Hematopoietic multipotent progenitor cell treated with erythropoietin and hydrocortisone succinate and interleukin-3 and kit ligand, for 17 days (in vitro differentiated cells): Measurements from ENCODE around the gene EPAS1.

Experiments
- DNase-seq: peaks from one replicate; pipeline ENCODE4 v3.0.0-alpha.2; 2015; ENCODE audit warnings: low spot score

EPAS1 gene

DNA sequence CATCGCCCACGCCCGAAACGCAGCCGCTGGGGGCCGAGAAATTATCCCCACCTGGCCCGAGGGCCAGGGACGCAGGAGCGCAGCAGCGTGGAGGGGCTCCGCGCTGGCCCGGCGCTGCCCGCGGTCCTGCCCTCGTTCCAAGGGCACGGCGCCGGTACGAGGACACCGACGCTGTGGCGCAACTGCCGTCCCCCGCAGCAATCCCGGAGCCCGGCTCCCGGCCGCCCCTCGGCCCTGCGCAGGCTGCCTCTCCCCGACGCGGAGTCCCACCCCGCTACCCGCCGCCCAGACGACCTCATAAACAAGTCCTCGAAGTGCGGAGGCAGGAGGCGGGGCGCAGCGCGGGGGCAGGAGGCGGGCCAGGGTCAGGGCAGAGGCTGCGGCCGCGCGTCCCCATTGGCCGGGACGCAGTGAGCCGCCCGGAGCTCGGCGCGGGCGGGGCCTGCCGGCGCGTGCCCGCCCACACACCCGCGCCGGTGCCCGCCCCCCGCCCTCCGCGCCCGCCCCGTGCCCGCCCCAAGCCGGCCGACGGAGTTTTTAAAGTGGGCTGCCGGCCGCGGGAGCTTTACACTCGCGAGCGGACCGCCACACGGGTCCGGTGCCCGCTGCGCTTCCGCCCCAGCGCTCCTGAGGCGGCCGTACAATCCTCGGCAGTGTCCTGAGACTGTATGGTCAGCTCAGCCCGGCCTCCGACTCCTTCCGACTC is at the start of gene EPAS1:
EPAS1 (plus strand) TSS at position 568 of the 706 bp plus-strand sequence. CDS start 505 bp downstream, outside the sequence.
- DNase-seq, result peak; percentile 80

DNA sequence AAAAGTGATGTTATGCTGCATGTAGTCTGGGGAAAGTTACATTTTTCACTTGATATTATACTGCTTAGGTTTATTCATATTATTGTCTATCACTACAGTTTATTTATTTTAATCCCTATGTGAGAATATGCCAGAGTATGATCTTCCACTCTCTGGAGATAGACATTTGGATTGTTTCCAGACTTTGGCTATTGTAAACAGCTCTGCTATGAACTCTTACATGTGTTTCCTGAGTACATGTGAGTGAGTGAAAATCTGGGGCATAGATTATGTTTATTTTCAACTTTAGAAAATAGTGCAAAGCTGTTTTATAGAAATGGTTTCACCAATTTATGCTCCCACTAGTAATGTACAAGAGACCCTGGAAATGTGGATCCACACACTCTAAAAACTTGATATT is 49.0 kb upstream of the EPAS1 start:
- no peak for DNase-seq

DNA sequence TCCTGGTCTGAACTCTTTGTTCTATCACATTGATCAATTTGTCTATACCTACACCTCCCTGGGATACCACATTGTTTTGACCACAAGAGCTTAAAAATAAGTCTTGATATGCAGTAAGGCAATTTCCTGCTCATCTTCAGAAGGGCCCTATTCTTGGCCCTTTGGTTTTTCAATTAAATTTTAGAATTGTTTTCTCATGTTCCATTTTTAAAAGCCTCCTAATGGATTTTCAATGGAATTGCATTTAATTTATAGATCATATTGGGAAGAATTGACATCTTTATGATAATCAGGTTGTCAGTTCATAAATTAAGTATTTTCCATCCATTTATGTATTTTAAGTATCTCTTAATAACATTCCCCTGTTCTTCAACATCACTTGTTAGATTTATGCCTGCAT is 47.6 kb upstream of the EPAS1 start:
- DNase-seq, result no peak

DNA sequence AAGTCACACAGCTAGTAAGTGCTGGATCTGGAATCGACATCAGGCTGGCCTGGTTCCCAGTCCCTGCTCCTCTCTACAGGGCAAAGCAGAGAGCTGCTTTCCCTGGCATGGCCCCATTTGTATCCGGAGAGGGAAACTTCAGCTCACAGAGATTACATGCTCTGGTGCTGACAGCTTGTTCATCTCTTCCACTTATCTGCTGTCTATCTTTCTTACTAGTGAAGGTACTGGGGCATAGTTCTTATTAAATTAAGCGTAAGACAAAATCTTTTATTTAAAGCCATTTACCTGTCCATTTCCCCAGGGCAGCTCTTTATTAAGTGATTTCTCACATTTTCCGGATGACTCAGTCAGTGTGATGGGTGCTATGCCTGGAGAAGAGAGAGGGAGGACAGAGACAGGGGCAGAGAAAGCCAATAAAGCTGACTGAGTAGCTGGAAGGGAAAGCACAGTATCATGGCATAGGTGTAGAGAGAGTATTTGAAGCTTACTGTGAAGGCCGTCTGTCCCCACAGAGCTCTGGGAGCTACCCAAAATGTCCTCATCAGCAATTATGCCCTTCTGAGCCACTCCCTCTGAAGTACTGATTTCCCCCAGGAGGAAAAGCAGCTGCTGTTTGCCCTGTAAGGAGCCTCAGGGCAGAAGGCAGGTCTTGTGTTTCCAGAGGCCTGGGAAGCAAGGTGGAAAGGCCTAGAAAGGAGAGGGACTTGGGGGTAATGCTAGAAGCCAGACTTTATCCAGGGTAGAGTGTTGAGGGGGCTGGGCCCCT is 44.1 kb upstream of the EPAS1 start:
- no peak for DNase-seq

DNA sequence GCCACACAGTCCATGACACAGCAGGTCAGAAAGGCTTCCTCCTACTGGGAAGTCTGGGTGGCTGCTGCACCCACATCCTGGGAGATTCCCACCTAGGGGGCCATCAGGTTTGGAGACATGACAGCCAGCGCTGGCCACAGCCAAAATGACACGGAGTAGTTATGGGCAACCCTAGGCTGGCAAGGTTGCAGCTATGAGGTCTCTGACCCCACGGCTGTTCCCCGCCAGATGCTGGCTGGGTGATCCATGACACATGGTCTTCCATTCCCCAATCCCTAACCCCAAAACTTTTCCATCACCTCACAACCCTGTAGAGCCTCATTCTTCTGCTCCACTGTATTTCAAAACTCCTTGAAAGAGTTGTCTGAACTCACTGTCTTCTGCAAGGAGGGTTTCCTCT is 42.7 kb upstream of the EPAS1 start:
- no peak for DNase-seq

DNA sequence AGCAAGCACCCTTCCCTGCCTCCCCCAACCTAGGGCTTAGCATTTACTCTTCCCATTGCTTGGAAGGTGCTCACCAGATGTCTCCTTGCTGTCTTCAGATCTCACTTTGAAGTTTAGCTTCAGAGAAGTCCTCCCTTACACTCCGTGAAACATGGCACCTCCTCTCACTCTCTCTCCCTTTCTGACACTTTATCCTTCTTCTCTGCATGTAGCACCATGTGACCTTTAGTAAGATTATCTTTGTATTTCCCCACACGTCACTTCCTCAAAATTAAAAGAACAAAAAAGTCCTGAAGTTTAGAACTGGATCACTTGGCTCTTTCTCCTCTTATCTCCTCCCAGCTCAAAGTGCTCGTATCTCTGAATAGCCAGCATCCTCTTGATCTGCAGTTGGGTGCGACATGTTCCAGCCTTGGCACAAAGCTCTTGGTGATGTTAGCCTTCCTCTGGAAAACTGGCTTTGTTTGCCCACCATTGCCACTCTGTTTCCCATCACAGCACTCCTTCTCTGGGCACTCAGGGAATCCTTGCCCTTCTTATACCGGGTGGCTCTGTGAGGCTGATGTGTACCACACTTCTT is 40.6 kb upstream of the EPAS1 start:
- no peak for DNase-seq

DNA sequence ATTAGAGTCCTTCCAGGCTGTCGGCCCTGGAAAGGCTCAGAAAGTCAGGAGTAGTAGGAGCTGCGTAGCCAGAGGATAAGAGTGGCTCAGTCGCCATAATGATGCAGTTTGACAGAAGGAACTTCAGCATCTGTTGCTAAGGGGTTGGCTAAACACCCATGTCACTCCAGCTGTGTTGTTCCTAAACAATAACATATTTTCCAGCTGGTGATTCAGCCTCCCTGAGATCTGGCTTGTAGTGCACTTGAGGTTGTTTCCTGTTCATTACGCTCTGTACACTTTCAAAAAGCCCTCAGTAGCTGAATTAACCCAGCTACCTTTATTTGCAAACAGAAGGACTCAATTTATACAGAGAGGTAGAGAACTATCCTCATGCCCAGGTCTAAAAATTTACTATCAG is 39.7 kb upstream of the EPAS1 start:
- DNase-seq, result no peak

DNA sequence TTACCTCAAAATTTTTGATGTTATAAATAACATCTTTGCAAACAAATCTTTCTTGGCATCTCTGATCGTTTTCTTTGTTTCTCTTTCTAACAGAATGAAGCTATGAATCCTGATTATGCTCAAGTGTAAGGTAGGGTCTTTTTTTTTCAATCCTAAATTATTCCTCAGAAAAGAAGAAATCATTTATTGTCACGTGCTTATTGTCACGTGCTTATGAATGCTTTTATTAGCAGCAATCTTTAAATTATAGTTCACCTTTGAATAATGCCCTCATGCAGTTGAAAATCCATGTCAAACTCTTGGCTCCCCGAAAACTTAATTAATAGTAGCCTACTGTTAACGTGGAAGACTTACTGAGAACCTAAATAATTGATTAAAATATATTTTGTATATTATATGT is 39.2 kb upstream of the EPAS1 start:
- no peak for DNase-seq

DNA sequence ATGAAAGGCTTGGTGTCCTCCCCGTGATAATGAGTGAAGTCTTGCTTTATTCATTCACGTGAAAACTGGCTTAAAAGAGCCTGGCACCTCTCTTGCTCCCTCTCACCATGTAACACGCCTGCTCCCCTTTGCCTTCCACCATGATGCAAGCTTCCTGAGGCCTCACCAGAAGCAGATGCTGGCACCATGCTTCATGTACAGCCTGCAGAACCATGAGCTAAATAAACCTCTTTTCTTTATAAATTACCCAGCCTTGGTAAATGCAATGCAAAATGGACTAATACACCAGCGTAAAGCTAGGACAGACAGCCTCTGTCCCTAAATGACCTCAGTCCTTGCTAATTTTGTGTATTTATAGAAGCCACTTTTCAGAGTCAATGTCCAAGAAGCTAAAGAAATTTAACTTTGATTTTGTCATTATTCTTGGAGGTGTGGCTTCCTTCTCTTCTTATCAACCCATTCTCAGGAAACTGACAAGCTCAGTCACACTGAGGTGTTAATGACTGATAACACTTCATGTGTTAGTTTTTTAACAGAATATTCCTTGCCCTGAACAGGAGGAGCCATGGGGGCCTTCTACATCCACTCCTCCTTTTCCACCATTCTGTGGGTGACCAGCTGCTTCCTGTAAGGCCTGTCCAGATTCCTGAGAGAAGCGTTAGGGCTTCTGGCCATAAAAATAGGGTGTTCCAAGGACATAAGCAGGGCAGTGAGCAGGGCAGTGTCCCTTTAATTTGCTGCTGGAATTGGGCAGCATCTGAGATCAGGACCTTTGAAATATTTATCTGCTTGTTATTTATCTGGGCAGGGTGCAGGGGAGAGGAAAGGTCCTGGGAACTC is 38.0 kb upstream of the EPAS1 start:
- DNase-seq, result no peak

DNA sequence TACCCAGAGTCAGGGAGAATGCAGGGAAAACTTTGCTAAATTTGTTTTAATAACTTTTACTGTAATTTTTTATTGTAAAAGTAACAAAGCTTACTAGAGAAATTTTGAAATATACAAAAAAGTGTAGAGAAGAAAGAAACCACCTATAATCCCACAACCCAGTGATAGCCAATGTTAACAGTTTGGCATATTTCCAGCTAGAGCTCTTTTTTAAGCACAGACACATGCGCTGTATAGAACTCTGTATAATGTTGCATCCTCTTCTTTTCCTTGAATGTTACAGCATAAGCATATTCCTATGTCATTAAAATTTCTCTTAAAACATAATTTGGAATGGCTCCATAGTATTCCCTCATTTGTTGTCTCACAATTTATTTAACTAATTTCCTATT is 37.4 kb upstream of the EPAS1 start:
- no peak for DNase-seq

DNA sequence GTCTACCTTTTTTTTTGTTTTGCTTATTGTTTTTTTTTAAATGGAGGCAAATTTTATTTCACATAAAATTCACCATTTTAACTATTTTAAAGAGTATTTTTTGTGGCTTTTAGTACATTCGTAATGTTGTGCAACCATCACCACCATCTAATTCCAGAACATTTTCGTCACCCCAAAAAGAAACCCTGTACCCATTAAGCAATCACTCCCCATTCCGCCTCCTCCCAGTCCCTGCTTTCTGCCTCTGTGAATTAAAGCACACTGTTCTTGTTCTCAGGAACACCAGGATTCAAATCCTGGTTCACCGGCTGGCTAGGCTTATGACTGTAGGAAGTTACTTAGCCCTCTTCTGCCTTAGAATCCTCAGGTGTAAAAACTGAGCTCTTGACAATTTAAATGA is 36.9 kb upstream of the EPAS1 start:
- no peak for DNase-seq

DNA sequence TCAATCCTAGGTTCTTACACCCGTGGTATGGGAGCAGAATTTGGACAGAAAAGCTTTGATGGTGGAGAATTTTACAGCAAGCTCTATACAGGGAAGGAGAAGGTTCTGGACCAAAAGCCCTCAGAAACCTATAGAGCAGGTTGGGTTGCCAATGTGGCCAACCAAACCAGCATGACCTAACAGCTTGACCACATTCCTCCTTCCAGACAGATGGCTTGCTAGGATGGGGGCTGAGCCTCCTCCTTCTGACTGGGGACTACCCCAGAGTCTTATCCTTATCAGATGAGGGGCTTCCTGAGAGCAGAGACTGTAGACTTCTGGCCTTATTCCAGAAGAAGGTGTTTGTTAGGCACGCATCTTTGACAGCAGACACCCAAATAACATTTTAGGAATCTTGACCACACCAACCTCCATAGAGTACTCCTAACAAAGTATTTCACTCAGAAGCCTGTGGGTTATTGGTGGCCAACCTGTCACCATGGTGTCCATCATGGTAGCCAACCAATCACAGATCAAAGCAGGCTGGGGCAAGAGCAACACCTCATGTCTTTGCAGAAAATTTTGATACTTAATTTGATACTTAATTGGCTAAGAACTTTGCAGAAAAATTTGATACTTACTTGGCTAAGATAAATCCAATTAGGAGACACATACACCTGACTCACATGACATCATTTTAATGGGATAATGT is 34.8 kb upstream of the EPAS1 start:
- DNase-seq, result no peak

DNA sequence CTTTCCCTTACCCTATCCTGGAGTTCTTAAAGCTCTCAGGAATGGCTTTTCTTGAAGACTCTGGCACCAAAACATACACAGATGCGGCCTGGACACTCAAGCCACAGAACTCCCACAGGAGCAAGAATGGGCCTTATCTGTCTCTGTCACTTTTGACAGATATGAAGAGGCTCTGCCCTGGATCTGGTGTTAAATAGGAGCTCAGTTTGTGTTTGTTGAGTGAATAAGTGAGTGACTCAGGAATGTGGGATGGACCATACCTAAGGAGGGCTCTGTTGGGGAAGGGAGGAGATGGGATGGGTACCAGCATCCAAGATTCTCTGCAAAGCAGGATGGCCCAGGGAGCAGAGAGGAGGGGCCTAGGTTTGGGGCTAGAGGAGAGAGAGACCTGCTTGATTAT is 33.9 kb upstream of the EPAS1 start:
- DNase-seq, result no peak

DNA sequence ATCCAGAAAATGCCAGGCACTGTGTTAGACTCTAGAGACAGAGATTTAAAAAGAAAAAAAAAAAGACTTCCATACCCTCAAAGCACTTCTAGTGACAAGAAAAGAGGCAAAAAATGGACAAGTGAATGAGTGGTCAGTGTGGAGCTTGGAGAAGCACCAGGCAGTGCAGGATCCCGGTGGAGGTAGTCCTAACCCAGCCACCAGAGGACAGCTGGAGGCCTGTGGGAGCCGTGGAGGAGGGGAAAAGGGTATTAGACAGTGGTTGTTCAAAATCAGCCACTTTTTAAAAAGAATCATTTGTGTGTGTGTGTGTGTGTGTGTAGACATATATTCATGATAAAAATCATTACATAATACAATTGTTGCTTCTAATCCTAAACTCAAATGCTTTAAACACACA is 32.8 kb upstream of the EPAS1 start:
- DNase-seq, result no peak

DNA sequence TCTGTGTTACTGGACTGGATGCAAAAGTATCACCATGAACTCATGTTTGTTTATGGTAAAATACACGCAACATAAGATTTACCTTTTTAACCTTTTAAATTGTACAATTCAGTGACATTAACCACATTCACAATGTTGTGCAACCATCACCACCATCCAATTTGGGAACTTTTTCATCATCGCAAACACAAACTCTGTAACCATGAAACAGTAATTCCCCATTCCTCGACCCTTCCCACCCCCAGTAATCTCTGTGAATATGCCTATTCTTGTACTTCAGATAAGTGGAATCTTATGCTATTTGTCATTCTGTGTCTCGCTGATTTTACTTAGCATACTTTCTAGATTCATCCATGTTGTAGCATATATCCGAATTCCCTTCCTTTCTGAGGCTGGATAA is 31.1 kb upstream of the EPAS1 start:
- no peak for DNase-seq

DNA sequence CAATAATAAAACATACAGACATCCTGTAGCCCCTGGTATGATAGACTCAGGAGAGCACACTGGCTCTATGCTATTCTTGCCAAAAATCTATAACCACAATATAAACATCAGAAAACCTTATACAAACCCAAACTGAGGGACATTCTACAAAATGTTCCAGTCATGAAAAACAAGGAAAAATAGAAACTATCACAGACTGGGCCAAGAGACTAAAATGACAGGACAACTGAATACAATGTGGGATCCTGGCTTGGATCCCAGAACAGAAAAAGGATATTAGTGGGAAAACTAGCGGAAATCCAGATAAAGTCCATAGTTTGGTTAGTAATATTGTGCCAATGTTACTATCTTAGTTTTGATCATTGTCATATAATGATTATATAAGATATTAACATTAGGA is 29.6 kb upstream of the EPAS1 start:
- no peak for DNase-seq

DNA sequence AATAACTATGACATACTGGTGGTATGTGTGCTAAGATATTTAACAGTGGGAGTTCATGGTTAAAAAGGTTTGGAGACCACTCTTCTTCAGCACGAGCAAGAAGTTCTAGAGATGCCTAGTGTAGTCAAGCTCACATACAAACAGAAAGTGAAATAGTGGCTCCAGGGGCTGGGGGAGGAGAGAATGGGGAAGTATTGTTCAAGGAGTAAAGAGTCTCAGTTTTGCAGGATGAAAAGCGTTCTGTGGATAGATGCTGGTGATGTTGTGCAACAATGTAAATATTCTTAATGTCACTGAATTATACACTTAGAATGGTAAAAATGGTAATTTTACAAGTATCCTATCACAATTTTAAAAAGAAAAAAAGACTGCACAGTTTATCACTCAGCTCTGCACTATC is 29.0 kb upstream of the EPAS1 start:
- no peak for DNase-seq

DNA sequence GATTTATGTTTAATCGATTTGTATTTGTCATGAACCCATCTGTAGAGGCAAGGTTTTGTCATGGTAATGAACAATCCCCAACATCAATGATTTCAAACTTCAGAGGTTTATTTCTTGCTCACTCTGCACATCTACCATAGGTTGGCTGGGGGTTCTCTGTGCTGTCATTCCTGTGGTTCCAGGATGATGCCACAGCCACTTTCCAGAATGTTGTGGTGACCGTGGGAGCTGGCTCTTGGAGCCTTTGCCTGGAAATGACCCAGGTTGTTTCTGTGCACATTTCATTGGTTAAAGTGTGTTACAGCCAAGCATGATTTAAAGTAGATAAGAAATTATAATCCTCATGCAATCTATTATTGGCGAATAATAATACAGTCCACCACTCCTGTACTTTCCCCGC is 28.2 kb upstream of the EPAS1 start:
- no peak for DNase-seq

DNA sequence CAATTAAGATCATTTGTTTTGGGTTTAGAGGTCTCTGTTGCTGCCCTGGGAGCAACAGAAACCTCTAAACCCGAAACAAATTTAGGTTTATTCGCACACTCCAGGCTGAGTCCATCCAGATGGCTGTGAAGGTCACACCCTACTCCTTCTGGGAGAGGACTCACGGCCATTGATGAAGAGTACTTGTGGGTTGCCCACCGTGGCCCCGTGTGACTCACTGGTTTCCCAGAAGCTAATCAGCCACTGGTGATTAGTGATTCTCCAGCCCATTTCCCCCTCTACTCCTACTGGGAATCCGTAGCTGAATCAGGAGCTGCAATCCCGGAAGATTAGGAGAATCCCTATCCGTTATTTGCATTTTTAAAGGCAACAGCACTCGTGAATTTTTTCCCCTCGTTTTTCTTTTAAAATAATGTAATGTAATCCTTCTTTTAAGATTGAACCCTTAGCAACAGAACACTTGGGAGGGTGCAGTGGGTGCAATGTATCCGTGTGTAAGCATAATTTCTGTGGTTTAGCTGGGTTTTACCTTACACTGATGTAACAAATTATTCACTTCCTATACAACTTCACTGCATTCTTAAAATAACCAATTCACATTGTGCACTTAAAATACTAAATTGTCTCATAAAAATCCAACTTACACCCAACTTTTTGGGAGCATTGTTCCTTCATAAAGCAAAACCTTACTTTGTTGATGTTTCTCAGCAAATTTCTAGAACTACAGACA is 27.5 kb upstream of the EPAS1 start:
- no peak for DNase-seq

DNA sequence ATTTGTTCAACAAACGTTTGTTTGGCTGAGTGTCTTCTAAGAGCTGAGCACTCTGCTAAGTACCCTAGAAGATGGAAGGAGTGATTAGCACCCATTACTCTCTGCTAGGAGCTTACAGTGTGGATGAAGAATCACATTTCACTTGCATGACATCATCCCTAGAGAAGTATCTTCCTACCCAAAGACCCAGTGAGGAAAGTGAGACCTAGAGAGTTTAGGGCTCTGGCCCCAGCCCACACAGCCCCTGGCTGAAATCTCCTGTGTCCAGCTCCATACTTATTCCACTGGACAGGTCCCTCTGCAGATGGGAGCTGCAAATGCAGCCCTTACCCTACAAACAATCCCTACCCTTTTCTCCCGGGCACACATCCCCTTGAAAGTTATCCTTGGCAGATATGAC is 26.8 kb upstream of the EPAS1 start:
- no peak for DNase-seq

DNA sequence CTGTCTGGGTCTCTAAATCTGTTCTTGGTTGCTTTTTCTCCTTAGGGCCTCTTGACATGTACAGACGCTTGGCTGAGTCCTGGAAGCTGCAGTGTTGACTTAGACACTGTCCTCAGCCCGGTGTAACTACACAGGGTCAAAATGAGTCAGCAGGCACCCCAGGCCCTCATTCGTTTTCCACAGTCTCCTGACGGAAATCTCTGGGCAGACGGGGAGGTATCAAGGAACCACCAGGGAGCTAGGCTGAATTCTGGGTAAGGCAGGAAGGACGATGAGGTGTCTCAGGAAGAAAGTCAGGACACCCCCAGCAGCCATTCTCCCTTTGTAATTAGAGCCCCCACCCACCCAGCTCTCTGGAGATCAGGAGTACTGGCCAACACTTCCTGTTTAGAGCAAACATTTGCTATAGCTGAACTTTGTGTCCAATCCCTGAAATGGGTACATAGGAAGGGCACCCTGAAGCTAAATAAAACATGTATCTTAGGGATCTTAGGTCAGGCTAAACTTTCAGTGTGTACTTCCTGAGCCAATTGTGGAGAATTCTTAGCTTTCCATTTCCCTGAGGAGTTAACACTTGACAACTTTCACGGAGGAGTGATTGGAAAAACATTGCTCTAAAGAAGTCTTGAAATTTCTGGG is 23.9 kb upstream of the EPAS1 start:
- DNase-seq, result no peak
